ENCODE data around the gene DRGX. TPM values are rescaled to one million over a fixed set of nuclear protein-coding genes. Genes with fewer than 3 reads are reported as not detected.

DRGX gene
- total and polyA plus RNA-seq, 2 donors (not counting 1 experiment from before 2014, with no cell fraction given), result not detected

DNA sequence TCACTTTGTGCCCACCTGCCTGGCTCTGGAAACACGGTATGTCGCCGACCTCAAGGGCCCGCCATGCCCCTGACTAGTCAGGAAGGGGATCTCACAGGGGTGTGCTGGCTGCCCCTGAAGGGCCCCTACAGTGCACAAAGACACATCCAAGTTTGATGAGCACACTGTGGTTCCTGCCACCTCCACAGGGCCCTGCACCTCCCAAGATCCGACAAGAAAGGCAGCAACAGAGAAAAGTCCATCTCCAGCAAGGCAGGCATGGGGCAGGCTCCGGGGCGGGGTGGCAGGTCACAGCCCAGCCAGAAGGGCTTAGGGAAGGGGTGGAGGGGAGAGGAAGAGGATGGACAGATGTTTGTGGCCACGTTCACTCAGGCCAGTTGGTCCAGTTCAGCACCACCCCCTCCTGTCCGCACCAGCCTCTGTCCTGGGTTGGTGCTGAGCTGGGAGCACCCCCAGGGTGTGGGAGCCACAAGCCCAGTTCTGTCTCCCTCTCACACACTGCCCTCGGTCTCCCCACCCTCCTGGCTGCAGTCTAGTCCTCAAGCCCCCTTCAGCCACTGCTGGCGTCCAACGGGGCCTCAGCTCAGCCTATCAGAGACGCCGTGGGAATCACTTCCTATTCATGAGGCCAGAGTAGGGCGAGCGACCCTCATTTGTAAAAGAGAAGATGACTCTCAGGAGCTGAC, 11.5 kb downstream of the DRGX start:
- ChIA-PET CTCF (no interaction called here), POLR2A (no interaction called here)
- intact Hi-C loops (cut with micrococcal nuclease), result no loop called here
- peaks cover 0 to 8% (median 0%) of the 10 kb centered on the region in 4 experiments for H3K27me3 ChIP-seq (replicated peaks in 1 of 4; ENCODE audit: control extremely low read depth in 1 of 4, control insufficient read depth in 3 of 4, insufficient read depth in 4 of 4, low read length in 3 of 4)
- H4K20me1 ChIP-seq (ENCODE audit: control insufficient read depth, insufficient read depth, low read length, poor library complexity, severe bottlenecking), result no peaks in the 10 kb centered on the region
- no peak overlapping the region for H3K27ac ChIP-seq (ENCODE audit: low read length in 2 of 2)
- H3K36me3 ChIP-seq (replicated peaks in 1 of 2; ENCODE audit: control extremely low read depth in 1 of 2, control insufficient read depth in 1 of 2, extremely low read depth in 1 of 2, insufficient read depth in 2 of 2, low read length in 1 of 2), result no peaks in the 10 kb centered on the region
- H3K9ac ChIP-seq (ENCODE audit: low read length), result no peak overlapping the region
- H3K4me2 ChIP-seq (replicated peaks; ENCODE audit: low read depth, low read length, poor library complexity, severe bottlenecking), result no peak overlapping the region
- H3K4me1 ChIP-seq (ENCODE audit: control insufficient read depth in 2 of 2, insufficient read depth in 2 of 2, low read length in 2 of 2), result no peaks in the 10 kb centered on the region
- no peak for TF ChIP-seq EZH2 (IDR thresholded peaks at IDR 0.05; ENCODE audit: borderline replicate concordance, insufficient read depth, low read depth, low read length, poor library complexity, severe bottlenecking)
- TF ChIP-seq, protein P1, sequence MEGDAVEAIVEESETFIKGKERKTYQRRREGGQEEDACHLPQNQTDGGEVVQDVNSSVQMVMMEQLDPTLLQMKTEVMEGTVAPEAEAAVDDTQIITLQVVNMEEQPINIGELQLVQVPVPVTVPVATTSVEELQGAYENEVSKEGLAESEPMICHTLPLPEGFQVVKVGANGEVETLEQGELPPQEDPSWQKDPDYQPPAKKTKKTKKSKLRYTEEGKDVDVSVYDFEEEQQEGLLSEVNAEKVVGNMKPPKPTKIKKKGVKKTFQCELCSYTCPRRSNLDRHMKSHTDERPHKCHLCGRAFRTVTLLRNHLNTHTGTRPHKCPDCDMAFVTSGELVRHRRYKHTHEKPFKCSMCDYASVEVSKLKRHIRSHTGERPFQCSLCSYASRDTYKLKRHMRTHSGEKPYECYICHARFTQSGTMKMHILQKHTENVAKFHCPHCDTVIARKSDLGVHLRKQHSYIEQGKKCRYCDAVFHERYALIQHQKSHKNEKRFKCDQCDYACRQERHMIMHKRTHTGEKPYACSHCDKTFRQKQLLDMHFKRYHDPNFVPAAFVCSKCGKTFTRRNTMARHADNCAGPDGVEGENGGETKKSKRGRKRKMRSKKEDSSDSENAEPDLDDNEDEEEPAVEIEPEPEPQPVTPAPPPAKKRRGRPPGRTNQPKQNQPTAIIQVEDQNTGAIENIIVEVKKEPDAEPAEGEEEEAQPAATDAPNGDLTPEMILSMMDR (IDR thresholded peaks at IDR 0.05), result no peak
- DNase-seq (no peak), ATAC-seq (ENCODE audit: low read depth) (no peak)
- no peaks in the 10 kb centered on the region for H3K79me2 ChIP-seq (ENCODE audit: control insufficient read depth, insufficient read depth, low read length)
- H2AFZ ChIP-seq (ENCODE audit: insufficient read depth, low read depth, low read length, poor library complexity, severe bottlenecking), result no peak overlapping the region
- no peak overlapping the region for H3K27ac Mint-ChIP-seq
- H3K4me3 ChIP-seq (ENCODE audit: control extremely low read depth in 1 of 5, extremely low read depth in 1 of 5, insufficient read depth in 1 of 5, low read depth in 2 of 5, low read length in 4 of 5), result no peak overlapping the region
- peaks cover 24% of the 10 kb centered on the region for H3K27me3 Mint-ChIP-seq
- H3K9me3 ChIP-seq (ENCODE audit: control extremely low read depth in 1 of 3, control insufficient read depth in 2 of 3, insufficient read depth in 1 of 3, low read length in 2 of 3), result no peaks in the 10 kb centered on the region
- no peaks in the 10 kb centered on the region for H3K9me3 Mint-ChIP-seq (ENCODE audit: insufficient read depth)
- no peaks in the 10 kb centered on the region for H3K4me1 Mint-ChIP-seq
- 86% methylated on average over 16 of the region's 16 CpGs for WGBS (ENCODE audit: insufficient coverage)
- H3K4me3 Mint-ChIP-seq, result no peak overlapping the region

DNA sequence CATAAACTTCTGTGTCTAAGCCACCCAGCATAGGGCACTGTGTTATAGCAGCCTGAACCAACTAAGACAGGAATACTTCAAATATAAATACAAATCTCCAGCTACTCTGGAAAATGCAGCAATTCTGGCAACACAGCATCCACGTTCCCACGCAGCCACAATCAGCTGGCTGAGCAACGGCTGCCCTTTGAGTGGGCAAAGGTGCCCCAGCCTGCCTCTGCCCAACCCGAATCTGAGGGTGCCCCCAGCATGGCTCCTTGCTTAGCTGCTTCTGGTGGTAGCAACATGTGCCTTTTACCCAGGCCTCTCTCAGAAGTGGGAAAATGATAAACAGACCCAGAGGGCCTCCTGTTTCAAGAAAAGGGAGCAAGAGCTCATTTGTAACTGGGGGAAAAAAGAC, 12.0 kb downstream of the DRGX start:
- Mint-ChIP-seq H3K4me3 (no peak overlapping the region), H3K4me1 (no peaks in the 10 kb centered on the region), H3K9me3 (ENCODE audit: insufficient read depth) (no peaks in the 10 kb centered on the region), H3K27me3 (peaks cover 22% of the 10 kb centered on the region), H3K27ac (no peak overlapping the region)
- DNase-seq (no peak), ATAC-seq (ENCODE audit: low read depth) (no peak)
- no peak overlapping the region for H3K27ac ChIP-seq (ENCODE audit: low read length in 2 of 2)
- no peaks in the 10 kb centered on the region for H3K9me3 ChIP-seq (ENCODE audit: control extremely low read depth in 1 of 3, control insufficient read depth in 2 of 3, insufficient read depth in 1 of 3, low read length in 2 of 3)
- no peaks in the 10 kb centered on the region for H3K79me2 ChIP-seq (ENCODE audit: control insufficient read depth, insufficient read depth, low read length)
- no peak overlapping the region for H3K4me2 ChIP-seq (replicated peaks; ENCODE audit: low read depth, low read length, poor library complexity, severe bottlenecking)
- intact Hi-C loops (cut with micrococcal nuclease), result no loop called here
- H3K4me1 ChIP-seq (ENCODE audit: control insufficient read depth in 2 of 2, insufficient read depth in 2 of 2, low read length in 2 of 2), result no peaks in the 10 kb centered on the region
- no peaks in the 10 kb centered on the region for H4K20me1 ChIP-seq (ENCODE audit: control insufficient read depth, insufficient read depth, low read length, poor library complexity, severe bottlenecking)
- no peak overlapping the region for H2AFZ ChIP-seq (ENCODE audit: insufficient read depth, low read depth, low read length, poor library complexity, severe bottlenecking)
- CTCF ChIA-PET, result no interaction called here
- no peaks in the 10 kb centered on the region for H3K36me3 ChIP-seq (replicated peaks in 1 of 2; ENCODE audit: control extremely low read depth in 1 of 2, control insufficient read depth in 1 of 2, extremely low read depth in 1 of 2, insufficient read depth in 2 of 2, low read length in 1 of 2)
- no peak overlapping the region for H3K9ac ChIP-seq (ENCODE audit: low read length)
- H3K27me3 ChIP-seq (replicated peaks in 1 of 4; ENCODE audit: control extremely low read depth in 1 of 4, control insufficient read depth in 3 of 4, insufficient read depth in 4 of 4, low read length in 3 of 4), result peaks cover 0 to 8% (median 0%) of the 10 kb centered on the region in 4 experiments
- no peak overlapping the region for H3K4me3 ChIP-seq (ENCODE audit: control extremely low read depth in 1 of 5, extremely low read depth in 1 of 5, insufficient read depth in 1 of 5, low read depth in 2 of 5, low read length in 4 of 5)
- POLR2A ChIA-PET, result no interaction called here
- 88% methylated on average over 4 of the region's 4 CpGs for WGBS (ENCODE audit: insufficient coverage)
- TF ChIP-seq, protein P1 (IDR thresholded peaks at IDR 0.05), result no peak
- no peak for TF ChIP-seq EZH2 (IDR thresholded peaks at IDR 0.05; ENCODE audit: borderline replicate concordance, insufficient read depth, low read depth, low read length, poor library complexity, severe bottlenecking)

Measured in B cell (primary cell).